ENCODE results near the gene KRT32.

The KRT32 gene

GRCh38 chr17:41444640-41445039, 22.5 kb downstream of the KRT32 start:
- Histone ChIP-seq H2BK15ac (ENCODE audit: low read length) (no peak overlapping the region), H3K27ac (replicated peaks; ENCODE audit: low read length) (no peak overlapping the region), H3K4ac (ENCODE audit: low read length) (no peak overlapping the region), H3K9ac (ENCODE audit: low read depth, low read length, poor library complexity) (no peak overlapping the region), H4K91ac (ENCODE audit: low read depth, low read length, poor library complexity) (no peak overlapping the region), H3K14ac (ENCODE audit: low read length) (no peak overlapping the region), H4K8ac (ENCODE audit: low read depth, low read length) (no peak overlapping the region), H3K4me3 (ENCODE audit: low read length in 2 of 2) (no peak overlapping the region), H2BK120ac (ENCODE audit: low read depth, low read length) (no peak overlapping the region), H2BK12ac (ENCODE audit: low read length) (no peak overlapping the region), H3K18ac (ENCODE audit: low read length) (no peak overlapping the region), H2BK5ac (ENCODE audit: low read length) (no peak overlapping the region), H3K27me3 (ENCODE audit: control insufficient read depth in 3 of 3, insufficient read depth in 3 of 3, low read depth in 1 of 3, low read length in 3 of 3) (peaks cover 0 to 5% (median 0%) of the 10 kb centered on the region in 3 experiments), H2AK5ac (ENCODE audit: low read depth, low read length) (no peak overlapping the region), H3K4me2 (ENCODE audit: insufficient read depth, low read length, poor library complexity, severe bottlenecking) (no peak overlapping the region), H3K4me1 (ENCODE audit: control insufficient read depth in 2 of 2, insufficient read depth in 1 of 2, low read depth in 1 of 2, low read length in 2 of 2) (no peaks in the 10 kb centered on the region), H3K9me3 (replicated peaks in 1 of 2; ENCODE audit: control insufficient read depth in 2 of 2, insufficient read depth in 1 of 2, low read depth in 1 of 2, low read length in 2 of 2) (no peaks in the 10 kb centered on the region), H3K36me3 (replicated peaks in 1 of 2; ENCODE audit: control insufficient read depth in 2 of 2, insufficient read depth in 2 of 2, low read length in 2 of 2) (no peaks in the 10 kb centered on the region), H3K23ac (ENCODE audit: low read depth, low read length, poor library complexity) (no peak overlapping the region), H2AFZ (ENCODE audit: low read length) (no peak overlapping the region), H3K79me1 (ENCODE audit: low read depth, low read length) (no peaks in the 10 kb centered on the region)
- DNase-seq (ENCODE audit: low spot score), result no peak
- WGBS, 2 donors (ENCODE audit: extremely low coverage in 2 of 2, insufficient read length in 2 of 2, insufficient replicate concordance in 1 of 2), result no CpG with 5 or more reads among the region's 3 CpGs

GRCh38 chr17:41444186-41444585, 23.0 kb downstream of the KRT32 start:
- no peak overlapping the region for H3K9ac ChIP-seq (ENCODE audit: low read depth, low read length, poor library complexity)
- H2AFZ ChIP-seq (ENCODE audit: low read length), result no peak overlapping the region
- no peak overlapping the region for H3K4me3 ChIP-seq (ENCODE audit: low read length in 2 of 2)
- H2AK5ac ChIP-seq (ENCODE audit: low read depth, low read length), result no peak overlapping the region
- no peaks in the 10 kb centered on the region for H3K36me3 ChIP-seq (replicated peaks in 1 of 2; ENCODE audit: control insufficient read depth in 2 of 2, insufficient read depth in 2 of 2, low read length in 2 of 2)
- whole genome bisulfite sequencing, 2 donors (ENCODE audit: extremely low coverage in 2 of 2, insufficient read length in 2 of 2, insufficient replicate concordance in 1 of 2), result no CpG with 5 or more reads among the region's 1 CpG
- H3K18ac ChIP-seq (ENCODE audit: low read length), result no peak overlapping the region
- no peak overlapping the region for H4K8ac ChIP-seq (ENCODE audit: low read depth, low read length)
- DNase-seq (ENCODE audit: low spot score), result no peak
- no peak overlapping the region for H2BK15ac ChIP-seq (ENCODE audit: low read length)
- H3K23ac ChIP-seq (ENCODE audit: low read depth, low read length, poor library complexity), result no peak overlapping the region
- H2BK120ac ChIP-seq (ENCODE audit: low read depth, low read length), result no peak overlapping the region
- H3K27me3 ChIP-seq (ENCODE audit: control insufficient read depth in 3 of 3, insufficient read depth in 3 of 3, low read depth in 1 of 3, low read length in 3 of 3), result peaks cover 0 to 5% (median 0%) of the 10 kb centered on the region in 3 experiments
- no peaks in the 10 kb centered on the region for H3K9me3 ChIP-seq (replicated peaks in 1 of 2; ENCODE audit: control insufficient read depth in 2 of 2, insufficient read depth in 1 of 2, low read depth in 1 of 2, low read length in 2 of 2)
- H2BK5ac ChIP-seq (ENCODE audit: low read length), result no peak overlapping the region
- H3K4ac ChIP-seq (ENCODE audit: low read length), result no peak overlapping the region
- no peak overlapping the region for H4K91ac ChIP-seq (ENCODE audit: low read depth, low read length, poor library complexity)
- no peak overlapping the region for H3K27ac ChIP-seq (replicated peaks; ENCODE audit: low read length)
- H3K4me1 ChIP-seq (ENCODE audit: control insufficient read depth in 2 of 2, insufficient read depth in 1 of 2, low read depth in 1 of 2, low read length in 2 of 2), result no peaks in the 10 kb centered on the region
- no peak overlapping the region for H3K14ac ChIP-seq (ENCODE audit: low read length)
- no peaks in the 10 kb centered on the region for H3K79me1 ChIP-seq (ENCODE audit: low read depth, low read length)
- no peak overlapping the region for H3K4me2 ChIP-seq (ENCODE audit: insufficient read depth, low read length, poor library complexity, severe bottlenecking)
- no peak overlapping the region for H2BK12ac ChIP-seq (ENCODE audit: low read length)

GRCh38 chr17:41442739-41443138, 24.4 kb downstream of the KRT32 start:
- no peak overlapping the region for H2BK120ac ChIP-seq (ENCODE audit: low read depth, low read length)
- H4K8ac ChIP-seq (ENCODE audit: low read depth, low read length), result no peak overlapping the region
- H3K9ac ChIP-seq (ENCODE audit: low read depth, low read length, poor library complexity), result no peak overlapping the region
- H3K4ac ChIP-seq (ENCODE audit: low read length), result no peak overlapping the region
- no peak overlapping the region for H2AFZ ChIP-seq (ENCODE audit: low read length)
- H3K4me3 ChIP-seq (ENCODE audit: low read length in 2 of 2), result no peak overlapping the region
- no peak overlapping the region for H2BK15ac ChIP-seq (ENCODE audit: low read length)
- no CpG with 5 or more reads among the region's 4 CpGs for WGBS, 2 donors (ENCODE audit: extremely low coverage in 2 of 2, insufficient read length in 2 of 2, insufficient replicate concordance in 1 of 2)
- H3K18ac ChIP-seq (ENCODE audit: low read length), result no peak overlapping the region
- H3K14ac ChIP-seq (ENCODE audit: low read length), result no peak overlapping the region
- H3K27me3 ChIP-seq (ENCODE audit: control insufficient read depth in 3 of 3, insufficient read depth in 3 of 3, low read depth in 1 of 3, low read length in 3 of 3), result peaks cover 0 to 7% (median 0%) of the 10 kb centered on the region in 3 experiments
- no peak overlapping the region for H3K4me2 ChIP-seq (ENCODE audit: insufficient read depth, low read length, poor library complexity, severe bottlenecking)
- DNase-seq (ENCODE audit: low spot score), result no peak
- H2BK12ac ChIP-seq (ENCODE audit: low read length), result no peak overlapping the region
- no peak overlapping the region for H3K23ac ChIP-seq (ENCODE audit: low read depth, low read length, poor library complexity)
- no peak overlapping the region for H2AK5ac ChIP-seq (ENCODE audit: low read depth, low read length)
- no peaks in the 10 kb centered on the region for H3K79me1 ChIP-seq (ENCODE audit: low read depth, low read length)
- H3K27ac ChIP-seq (replicated peaks; ENCODE audit: low read length), result no peak overlapping the region
- no peak overlapping the region for H2BK5ac ChIP-seq (ENCODE audit: low read length)
- no peaks in the 10 kb centered on the region for H3K9me3 ChIP-seq (replicated peaks in 1 of 2; ENCODE audit: control insufficient read depth in 2 of 2, insufficient read depth in 1 of 2, low read depth in 1 of 2, low read length in 2 of 2)
- H3K4me1 ChIP-seq (ENCODE audit: control insufficient read depth in 2 of 2, insufficient read depth in 1 of 2, low read depth in 1 of 2, low read length in 2 of 2), result no peaks in the 10 kb centered on the region
- no peaks in the 10 kb centered on the region for H3K36me3 ChIP-seq (replicated peaks in 1 of 2; ENCODE audit: control insufficient read depth in 2 of 2, insufficient read depth in 2 of 2, low read length in 2 of 2)
- H4K91ac ChIP-seq (ENCODE audit: low read depth, low read length, poor library complexity), result no peak overlapping the region

GRCh38 chr17:41440531-41441033, 26.6 kb downstream of the KRT32 start, which contains the start of gene KRT38:
Gene KRT38, minus strand, starts transcription at chr17:41440983. Its CDS starts 62 bp downstream, at chr17:41440921.
- Histone ChIP-seq H2AK5ac (ENCODE audit: low read depth, low read length) (no peak within 1 kb of the TSS), H3K23ac (ENCODE audit: low read depth, low read length, poor library complexity) (no peak within 1 kb of the TSS), H3K4ac (ENCODE audit: low read length) (no peak within 1 kb of the TSS), H4K91ac (ENCODE audit: low read depth, low read length, poor library complexity) (no peak within 1 kb of the TSS), H3K27me3 (ENCODE audit: control insufficient read depth in 3 of 3, insufficient read depth in 3 of 3, low read depth in 1 of 3, low read length in 3 of 3) (peaks cover 0 to 8% (median 0%) of the 10 kb centered on the region in 3 experiments), H2BK5ac (ENCODE audit: low read length) (no peak within 1 kb of the TSS), H3K14ac (ENCODE audit: low read length) (no peak within 1 kb of the TSS), H2BK15ac (ENCODE audit: low read length) (no peak within 1 kb of the TSS), H3K4me3 (ENCODE audit: low read length in 2 of 2) (no peak within 1 kb of the TSS), H2BK120ac (ENCODE audit: low read depth, low read length) (no peak within 1 kb of the TSS), H3K9me3 (replicated peaks in 1 of 2; ENCODE audit: control insufficient read depth in 2 of 2, insufficient read depth in 1 of 2, low read depth in 1 of 2, low read length in 2 of 2) (no peaks in the 10 kb centered on the region), H3K79me1 (ENCODE audit: low read depth, low read length) (no peaks in the 10 kb centered on the region), H3K4me2 (ENCODE audit: insufficient read depth, low read length, poor library complexity, severe bottlenecking) (no peak within 1 kb of the TSS), H2AFZ (ENCODE audit: low read length) (no peak within 1 kb of the TSS), H3K36me3 (replicated peaks in 1 of 2; ENCODE audit: control insufficient read depth in 2 of 2, insufficient read depth in 2 of 2, low read length in 2 of 2) (no peaks in the 10 kb centered on the region), H3K18ac (ENCODE audit: low read length) (no peak within 1 kb of the TSS), H2BK12ac (ENCODE audit: low read length) (no peak within 1 kb of the TSS), H3K9ac (ENCODE audit: low read depth, low read length, poor library complexity) (no peak within 1 kb of the TSS), H4K8ac (ENCODE audit: low read depth, low read length) (no peak within 1 kb of the TSS), H3K4me1 (ENCODE audit: control insufficient read depth in 2 of 2, insufficient read depth in 1 of 2, low read depth in 1 of 2, low read length in 2 of 2) (no peaks in the 10 kb centered on the region), H3K27ac (replicated peaks; ENCODE audit: low read length) (no peak within 1 kb of the TSS)
- no peak for DNase-seq (ENCODE audit: low spot score)
- WGBS, 2 donors (ENCODE audit: extremely low coverage in 2 of 2, insufficient read length in 2 of 2, insufficient replicate concordance in 1 of 2), result no CpG with 5 or more reads among the region's 10 CpGs
